ENCODE measurements around the gene TPRG1L. TPM values are rescaled to one million over a fixed set of nuclear protein-coding genes. Genes with fewer than 3 reads are reported as not detected.
"Not testable (repeated sequence)": the region's sequence is repeated elsewhere in the genome, so short reads cannot be mapped to it uniquely, and the experiment has no call there.

TPRG1L gene
- total RNA-seq, 1 donor from 2014 or later, result 7.0 TPM

GRCh38 chr1:3585353-3585868 lies 39.4 kb upstream of the TPRG1L start:
- intact Hi-C loops (cut with micrococcal nuclease); DNase-seq (ENCODE audit: low spot score); H3K9me3 Mint-ChIP-seq: not testable (repeated sequence)

DNA sequence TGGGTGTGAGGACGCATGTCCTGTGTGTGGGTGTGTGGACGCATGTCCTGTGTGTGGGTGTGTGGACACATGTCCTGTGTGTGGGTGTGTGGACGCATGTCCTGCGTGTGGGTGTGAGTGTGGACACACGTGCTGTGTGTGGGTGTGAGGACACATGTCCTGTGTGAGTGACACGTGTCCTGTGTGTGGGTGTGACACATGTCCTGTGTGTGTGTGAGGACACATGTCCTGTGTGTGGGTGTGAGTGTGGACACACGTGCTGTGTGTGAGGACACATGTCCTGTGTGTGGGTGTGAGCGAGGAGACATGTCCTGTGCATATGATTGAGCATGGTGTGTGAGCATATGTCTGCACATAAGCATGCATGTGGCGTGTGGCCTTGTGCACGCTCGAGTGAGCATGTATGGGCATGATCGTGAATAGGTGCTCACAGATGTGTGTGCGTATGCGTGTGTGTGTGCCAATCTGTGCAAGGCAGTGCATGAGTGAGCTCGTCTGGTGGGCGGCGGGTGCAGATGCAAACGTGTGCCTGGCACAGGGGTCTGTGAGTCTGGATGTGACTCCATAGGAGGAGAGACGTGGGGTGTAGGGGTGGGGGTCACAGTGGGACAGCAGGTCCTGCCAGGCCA lies 38.8 kb upstream of the TPRG1L start:
- Mint-ChIP-seq H3K36me3 (ENCODE audit: low read depth) (no peaks in the 10 kb centered on the region), H3K27ac (no peak overlapping the region), H3K4me1 (ENCODE audit: low read depth) (no peaks in the 10 kb centered on the region), H3K27me3 (ENCODE audit: low read depth) (no peaks in the 10 kb centered on the region), H3K4me3 (ENCODE audit: low read depth) (no peak overlapping the region), H3K9me3 (peaks cover 4% of the 10 kb centered on the region)
- intact Hi-C loops (cut with micrococcal nuclease), result no loop called here
- DNase-seq (ENCODE audit: low spot score), result no peak

More at GRCh38 chr1:3585353-3585868, 39.4 kb upstream of the TPRG1L start:
- H3K36me3 Mint-ChIP-seq (ENCODE audit: low read depth); H3K4me1 Mint-ChIP-seq (ENCODE audit: low read depth); H3K27me3 Mint-ChIP-seq (ENCODE audit: low read depth); H3K27ac Mint-ChIP-seq; H3K4me3 Mint-ChIP-seq (ENCODE audit: low read depth): not testable (repeated sequence)

DNA sequence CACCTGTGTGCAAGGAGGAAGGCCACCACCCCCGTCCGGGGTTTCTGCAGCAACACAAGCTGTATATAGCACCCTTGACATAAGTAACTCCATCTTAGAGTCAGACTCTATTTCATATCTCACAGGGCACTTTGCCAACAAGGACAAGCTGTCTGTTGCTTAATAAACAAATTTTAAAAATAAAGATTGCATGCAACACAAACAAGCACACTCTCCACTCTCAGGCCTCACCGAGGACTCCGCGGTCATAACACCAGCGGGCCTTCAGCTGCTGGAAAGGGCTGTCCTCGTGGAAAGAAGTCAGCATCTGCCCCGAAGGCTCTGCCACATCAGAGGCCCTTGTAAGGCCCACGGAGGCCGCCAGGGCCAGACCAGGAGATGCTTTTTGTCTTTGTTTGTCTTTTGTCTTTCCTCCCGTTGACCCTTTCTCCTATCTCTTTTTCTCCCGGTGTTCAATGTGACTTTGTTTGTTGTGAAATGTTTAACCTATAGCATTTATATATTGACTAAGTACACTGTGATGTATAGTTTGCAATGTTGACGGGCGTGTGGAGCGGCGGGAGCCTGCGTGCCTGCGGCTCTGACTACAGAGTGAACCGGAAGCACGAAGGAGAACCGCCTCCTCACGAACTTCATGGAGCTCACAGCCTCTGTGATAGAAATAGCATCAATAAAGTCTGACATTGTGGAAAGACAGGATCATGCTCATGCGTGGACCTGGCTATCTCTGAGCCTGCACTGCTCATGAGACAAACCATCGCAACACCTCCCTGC lies 37.6 kb upstream of the TPRG1L start:
- no peak overlapping the region for H3K27ac Mint-ChIP-seq

GRCh38 chr1:3588395-3588794 lies 36.4 kb upstream of the TPRG1L start:
- Mint-ChIP-seq H3K4me3 (ENCODE audit: low read depth) (no peak overlapping the region), H3K4me1 (ENCODE audit: low read depth) (no peaks in the 10 kb centered on the region), H3K27me3 (ENCODE audit: low read depth) (no peaks in the 10 kb centered on the region), H3K27ac (no peak overlapping the region), H3K9me3 (no peaks in the 10 kb centered on the region), H3K36me3 (ENCODE audit: low read depth) (no peaks in the 10 kb centered on the region)
- intact Hi-C loops (cut with micrococcal nuclease), result no loop called here
- no peak for DNase-seq (ENCODE audit: low spot score)

More for the DNA sequence above, 37.6 kb upstream of the TPRG1L start:
- Mint-ChIP-seq H3K4me1 (ENCODE audit: low read depth) (no peaks in the 10 kb centered on the region), H3K36me3 (ENCODE audit: low read depth) (no peaks in the 10 kb centered on the region), H3K9me3 (peaks cover 4% of the 10 kb centered on the region), H3K27me3 (ENCODE audit: low read depth) (no peaks in the 10 kb centered on the region), H3K4me3 (ENCODE audit: low read depth) (no peak overlapping the region)
- DNase-seq (ENCODE audit: low spot score), result no peak
- intact Hi-C loops (cut with micrococcal nuclease), result no loop called here

DNA sequence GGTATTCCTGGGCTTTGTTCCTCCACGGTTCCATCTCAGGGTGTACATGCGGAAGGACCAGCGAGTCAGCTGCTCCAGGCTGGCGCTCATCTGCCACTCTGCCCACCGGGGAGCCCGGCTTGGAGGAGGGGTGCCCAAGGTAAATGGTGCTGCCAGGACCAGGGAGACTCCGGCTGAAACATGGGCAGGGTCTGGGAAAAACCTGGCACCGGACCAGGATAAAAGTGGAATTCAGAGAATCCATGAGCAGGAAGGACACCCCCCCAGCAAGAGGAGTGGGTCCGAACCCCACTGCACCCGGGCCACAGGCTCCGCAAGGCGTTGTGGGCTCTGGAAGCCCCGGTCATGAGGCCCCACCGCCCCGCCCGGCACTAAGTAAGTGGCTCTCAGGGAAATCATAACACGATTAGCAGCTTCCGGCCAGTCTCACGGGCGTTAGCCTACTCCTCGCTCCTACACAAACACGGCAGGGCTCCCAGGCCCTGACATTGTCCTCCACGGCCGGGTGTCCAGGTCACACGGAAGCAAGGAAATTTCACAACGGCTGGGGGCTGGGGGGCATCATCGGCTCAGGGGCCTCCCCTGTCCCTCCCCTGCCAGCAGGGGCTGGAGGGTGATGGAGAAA lies 34.6 kb upstream of the TPRG1L start:
- Mint-ChIP-seq H3K36me3 (ENCODE audit: low read depth) (no peaks in the 10 kb centered on the region), H3K27me3 (ENCODE audit: low read depth) (no peaks in the 10 kb centered on the region), H3K9me3 (no peaks in the 10 kb centered on the region), H3K27ac (no peak overlapping the region), H3K4me3 (ENCODE audit: low read depth) (no peak overlapping the region), H3K4me1 (ENCODE audit: low read depth) (no peaks in the 10 kb centered on the region)
- DNase-seq (ENCODE audit: low spot score), result no peak
- intact Hi-C loops (cut with micrococcal nuclease), result no loop called here

DNA sequence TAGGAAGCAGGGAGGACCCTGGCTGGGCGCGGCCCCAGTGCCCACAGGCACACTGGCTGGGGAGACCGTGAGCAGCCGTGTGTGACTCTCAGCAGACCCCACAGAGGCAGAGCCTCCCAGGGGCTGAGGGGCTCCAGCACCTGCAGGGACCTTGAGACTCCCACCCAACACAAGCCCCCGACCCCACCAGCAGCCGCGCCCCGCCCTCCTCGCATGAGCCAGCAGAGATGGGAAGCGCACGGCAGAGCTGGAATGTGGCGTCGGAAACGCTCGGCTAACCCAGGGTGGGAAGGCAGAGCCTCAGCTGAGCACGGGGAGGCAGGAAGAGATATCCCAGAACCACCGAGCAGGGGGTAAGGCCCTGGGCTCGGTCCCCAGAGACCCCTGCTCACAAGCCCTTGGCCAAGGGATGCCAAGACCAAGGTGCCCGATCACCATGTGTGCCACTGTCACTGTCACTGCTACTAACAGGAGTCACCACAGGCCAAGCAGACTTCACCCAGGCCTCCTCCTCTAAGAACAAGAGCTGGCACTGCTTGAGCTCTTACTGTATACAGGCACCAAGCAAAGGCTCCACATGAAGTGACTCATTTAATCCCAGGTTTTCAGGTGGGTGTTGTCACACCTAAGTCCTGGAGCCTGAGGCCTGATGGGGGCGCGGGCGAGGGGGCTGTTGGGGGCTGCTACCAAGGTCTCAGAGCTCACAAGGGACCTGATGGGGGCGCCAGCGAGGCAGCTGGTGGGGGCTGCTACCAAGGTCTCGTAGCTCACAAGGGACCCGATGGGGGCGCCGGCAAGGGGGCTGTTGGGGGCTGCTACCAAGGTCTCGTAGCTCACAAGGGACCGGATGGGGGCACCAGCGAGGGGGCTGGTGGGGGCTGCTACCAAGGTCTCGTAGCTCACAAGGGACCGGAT lies 33.6 kb upstream of the TPRG1L start:
- no peaks in the 10 kb centered on the region for H3K4me1 Mint-ChIP-seq (ENCODE audit: low read depth)
- no peaks in the 10 kb centered on the region for H3K36me3 Mint-ChIP-seq (ENCODE audit: low read depth)
- H3K27me3 Mint-ChIP-seq (ENCODE audit: low read depth), result no peaks in the 10 kb centered on the region
- intact Hi-C loops (cut with micrococcal nuclease), result no loop called here
- no peaks in the 10 kb centered on the region for H3K9me3 Mint-ChIP-seq
- DNase-seq (ENCODE audit: low spot score), result no peak
- no peak overlapping the region for H3K27ac Mint-ChIP-seq
- no peak overlapping the region for H3K4me3 Mint-ChIP-seq (ENCODE audit: low read depth)

DNA sequence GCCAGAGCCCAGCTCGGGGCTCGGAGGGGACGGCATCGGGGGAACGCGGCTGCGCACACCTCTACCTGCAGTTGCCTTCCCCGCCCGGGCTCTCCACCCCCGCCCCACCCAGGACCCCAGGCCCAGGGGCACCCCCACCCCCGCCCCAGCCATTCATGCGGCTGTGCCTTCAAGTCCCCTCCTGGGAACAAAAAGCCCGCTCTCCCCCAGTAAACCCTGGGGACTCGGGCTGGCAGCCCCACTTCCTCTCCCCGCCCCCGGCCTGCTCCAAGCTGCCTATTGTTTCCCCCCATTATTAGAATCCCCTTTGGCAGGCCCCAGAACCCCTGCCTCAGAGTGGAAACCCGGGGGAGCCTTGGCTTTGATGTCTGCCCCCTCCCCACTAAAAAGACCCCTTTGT lies 31.5 kb upstream of the TPRG1L start:
- H3K4me3 Mint-ChIP-seq (ENCODE audit: low read depth), result no peak overlapping the region

DNA sequence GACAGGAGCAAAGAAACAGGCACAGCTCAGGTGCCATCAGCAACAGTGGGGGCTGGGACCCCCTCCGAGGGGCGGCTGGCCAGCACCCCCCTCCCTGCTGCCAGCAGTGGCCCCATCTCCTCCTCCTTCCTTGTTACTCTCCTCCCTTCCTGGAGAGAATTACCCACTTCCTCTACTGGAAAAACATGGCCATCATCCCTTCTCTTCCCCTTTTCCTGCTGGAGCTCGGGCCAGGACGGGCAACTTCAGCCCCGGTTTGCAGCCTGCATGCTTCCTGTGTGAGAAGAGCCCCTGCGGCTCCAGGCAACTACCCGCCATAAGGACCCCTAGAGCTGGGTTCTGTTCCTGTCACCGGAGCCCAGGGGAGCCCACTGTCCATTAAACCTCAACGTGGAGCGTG lies 31.1 kb upstream of the TPRG1L start:
- intact Hi-C loops (cut with micrococcal nuclease), result no loop called here
- H3K27me3 Mint-ChIP-seq (ENCODE audit: low read depth), result no peaks in the 10 kb centered on the region
- DNase-seq (ENCODE audit: low spot score), result no peak
- no peaks in the 10 kb centered on the region for H3K36me3 Mint-ChIP-seq (ENCODE audit: low read depth)
- no peak overlapping the region for H3K4me3 Mint-ChIP-seq (ENCODE audit: low read depth)
- H3K9me3 Mint-ChIP-seq, result no peaks in the 10 kb centered on the region
- H3K27ac Mint-ChIP-seq, result no peak overlapping the region
- peaks cover 8% of the 10 kb centered on the region for H3K4me1 Mint-ChIP-seq (ENCODE audit: low read depth)

More for the DNA sequence above, 31.5 kb upstream of the TPRG1L start:
- Mint-ChIP-seq H3K36me3 (ENCODE audit: low read depth) (no peaks in the 10 kb centered on the region), H3K27ac (no peak overlapping the region), H3K27me3 (ENCODE audit: low read depth) (no peaks in the 10 kb centered on the region), H3K9me3 (no peaks in the 10 kb centered on the region), H3K4me1 (ENCODE audit: low read depth) (peaks cover 8% of the 10 kb centered on the region)
- intact Hi-C loops (cut with micrococcal nuclease), result no loop called here
- no peak for DNase-seq (ENCODE audit: low spot score)

DNA sequence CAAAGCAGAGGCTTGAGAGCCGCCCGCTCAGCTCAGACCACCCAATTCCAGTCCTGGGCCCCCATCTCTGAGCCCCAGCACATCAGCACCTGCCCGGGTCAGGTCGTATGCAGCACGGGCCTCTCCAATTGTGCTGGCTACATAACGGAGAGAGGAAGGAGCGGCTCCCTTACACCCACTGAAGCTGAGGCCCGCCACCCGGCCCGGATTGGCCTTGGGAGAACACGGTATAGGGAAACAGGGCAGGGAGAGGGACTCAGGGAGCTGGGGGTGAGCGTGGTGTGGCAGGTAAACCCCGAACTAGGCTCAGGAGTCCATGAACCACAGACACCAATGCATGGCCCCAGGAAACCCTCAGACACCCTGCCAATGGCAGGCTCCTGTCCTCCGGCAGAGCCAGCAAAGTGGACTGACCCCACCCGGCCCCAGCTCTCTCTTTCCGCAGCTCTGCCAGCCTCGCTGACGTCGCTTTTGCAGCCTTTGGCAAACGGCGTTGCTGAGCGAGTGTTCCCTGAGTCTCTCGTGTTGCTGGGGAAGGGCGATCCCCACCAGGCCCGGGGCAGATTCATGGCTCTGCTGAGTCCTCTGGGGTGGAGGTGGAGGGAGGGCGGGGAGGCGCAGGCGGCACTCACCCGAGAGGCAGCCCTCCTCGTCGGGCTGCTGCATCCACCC lies 30.0 kb upstream of the TPRG1L start:
- DNase-seq (ENCODE audit: low spot score), result no peak
- Mint-ChIP-seq H3K27me3 (ENCODE audit: low read depth) (no peaks in the 10 kb centered on the region), H3K9me3 (no peaks in the 10 kb centered on the region), H3K4me1 (ENCODE audit: low read depth) (peaks cover 8% of the 10 kb centered on the region), H3K27ac (no peak overlapping the region), H3K36me3 (ENCODE audit: low read depth) (no peaks in the 10 kb centered on the region), H3K4me3 (ENCODE audit: low read depth) (no peak overlapping the region)
- intact Hi-C loops (cut with micrococcal nuclease), result no loop called here

GRCh38 chr1:3595949-3596348 lies 28.9 kb upstream of the TPRG1L start:
- Mint-ChIP-seq H3K4me1 (ENCODE audit: low read depth) (peaks cover 8% of the 10 kb centered on the region), H3K27ac (no peak overlapping the region), H3K4me3 (ENCODE audit: low read depth) (no peak overlapping the region), H3K27me3 (ENCODE audit: low read depth) (no peaks in the 10 kb centered on the region), H3K9me3 (no peaks in the 10 kb centered on the region), H3K36me3 (ENCODE audit: low read depth) (no peaks in the 10 kb centered on the region)
- intact Hi-C loops (cut with micrococcal nuclease), result no loop called here
- no peak for DNase-seq (ENCODE audit: low spot score)

GRCh38 chr1:3596663-3597598 lies 27.9 kb upstream of the TPRG1L start:
- Mint-ChIP-seq H3K27me3 (ENCODE audit: low read depth) (no peaks in the 10 kb centered on the region), H3K4me1 (ENCODE audit: low read depth) (peaks cover 8% of the 10 kb centered on the region), H3K4me3 (ENCODE audit: low read depth) (no peak overlapping the region), H3K36me3 (ENCODE audit: low read depth) (no peaks in the 10 kb centered on the region), H3K27ac (no peak overlapping the region), H3K9me3 (no peaks in the 10 kb centered on the region)
- DNase-seq (ENCODE audit: low spot score), result no peak
- intact Hi-C loops (cut with micrococcal nuclease), result no loop called here

All from activated T-helper 2 cell treated with anti-CD3 and anti-CD28 coated beads, Interferon-gamma antibody, Interleukin-2, Interleukin-4, amounts not matched to agents 10 μg/mL and 5 μg/mL and 100 μg/mL, durations not matched to agents 14 hours and 24 hours and 36 hours (primary cell).